Measurements from ENCODE around the gene NELFB.
A peak's percentile ranks its signal among the peaks of the same experiment; 100 is the strongest.

The NELFB gene

GRCh38 chr9:137294681-137295237 lies 39.6 kb downstream of the NELFB start:
- H3K9me3 ChIP-seq (replicated peaks; ENCODE audit: low read length) = no peaks in the 10 kb centered on the region
- peaks cover 56% of the 10 kb centered on the region for H3K27me3 ChIP-seq (ENCODE audit: control insufficient read depth, insufficient read depth, low read length)
- no peak overlapping the region for H3K9ac ChIP-seq (ENCODE audit: low read depth, low read length)
- H3K36me3 ChIP-seq (ENCODE audit: insufficient read depth, low read length) = no peaks in the 10 kb centered on the region
- H3K4me2 ChIP-seq (ENCODE audit: low read length) = peak overlapping the region; percentile 67
- H3K4me1 ChIP-seq (ENCODE audit: control insufficient read depth, insufficient read depth, low read length) = peaks cover 4% of the 10 kb centered on the region
- H3K4me3 ChIP-seq (ENCODE audit: low read length) = peak overlapping the region; percentile 28

GRCh38 chr9:137295238-137295811 lies 40.2 kb downstream of the NELFB start:
- Histone ChIP-seq H3K27me3 (ENCODE audit: control insufficient read depth, insufficient read depth, low read length) (peaks cover 62% of the 10 kb centered on the region), H3K4me3 (ENCODE audit: low read length) (peak overlapping the region; percentile 42)

GRCh38 chr9:137295849-137296669 lies 40.9 kb downstream of the NELFB start:
- Histone ChIP-seq H3K36me3 (ENCODE audit: insufficient read depth, low read length) (no peaks in the 10 kb centered on the region), H3K27me3 (ENCODE audit: control insufficient read depth, insufficient read depth, low read length) (peaks cover 68% of the 10 kb centered on the region), H3K4me1 (ENCODE audit: control insufficient read depth, insufficient read depth, low read length) (peaks cover 9% of the 10 kb centered on the region), H3K4me3 (ENCODE audit: low read length) (no peak overlapping the region), H3K9ac (ENCODE audit: low read depth, low read length) (no peak overlapping the region), H3K4me2 (ENCODE audit: low read length) (peak overlapping the region; percentile 67), H3K9me3 (replicated peaks; ENCODE audit: low read length) (no peaks in the 10 kb centered on the region)

More at GRCh38 chr9:137295238-137295811, 40.2 kb downstream of the NELFB start:
- H3K36me3 ChIP-seq (ENCODE audit: insufficient read depth, low read length) = no peaks in the 10 kb centered on the region
- H3K9me3 ChIP-seq (replicated peaks; ENCODE audit: low read length) = no peaks in the 10 kb centered on the region
- peak overlapping the region; percentile 67 for H3K4me2 ChIP-seq (ENCODE audit: low read length)
- H3K4me1 ChIP-seq (ENCODE audit: control insufficient read depth, insufficient read depth, low read length) = peaks cover 4% of the 10 kb centered on the region
- no peak overlapping the region for H3K9ac ChIP-seq (ENCODE audit: low read depth, low read length)

- Histone ChIP-seq H3K9ac (ENCODE audit: low read depth, low read length) (no peak overlapping the region), H3K27me3 (ENCODE audit: control insufficient read depth, insufficient read depth, low read length) (peaks cover 72% of the 10 kb centered on the region)
These were observed 41.8 kb downstream of the NELFB start for GRCh38 chr9:137296670-137297664.

GRCh38 chr9:137297966-137298365 lies 42.8 kb downstream of the NELFB start:
- no peak overlapping the region for H3K4me3 ChIP-seq (ENCODE audit: low read length)
- H3K9ac ChIP-seq (ENCODE audit: low read depth, low read length) = no peak overlapping the region
- no peaks in the 10 kb centered on the region for H3K9me3 ChIP-seq (replicated peaks; ENCODE audit: low read length)
- H3K27me3 ChIP-seq (ENCODE audit: control insufficient read depth, insufficient read depth, low read length) = peaks cover 70% of the 10 kb centered on the region
- peaks cover 15% of the 10 kb centered on the region for H3K4me1 ChIP-seq (ENCODE audit: control insufficient read depth, insufficient read depth, low read length)
- H3K4me2 ChIP-seq (ENCODE audit: low read length) = no peak overlapping the region
- no peaks in the 10 kb centered on the region for H3K36me3 ChIP-seq (ENCODE audit: insufficient read depth, low read length)

More at GRCh38 chr9:137296670-137297664, 41.8 kb downstream of the NELFB start:
- no peak overlapping the region for H3K4me3 ChIP-seq (ENCODE audit: low read length)
- H3K9me3 ChIP-seq (replicated peaks; ENCODE audit: low read length) = no peaks in the 10 kb centered on the region
- H3K4me1 ChIP-seq (ENCODE audit: control insufficient read depth, insufficient read depth, low read length) = peaks cover 15% of the 10 kb centered on the region
- H3K4me2 ChIP-seq (ENCODE audit: low read length) = no peak overlapping the region
- no peaks in the 10 kb centered on the region for H3K36me3 ChIP-seq (ENCODE audit: insufficient read depth, low read length)

- Histone ChIP-seq H3K27me3 (ENCODE audit: control insufficient read depth, insufficient read depth, low read length) (peaks cover 65% of the 10 kb centered on the region), H3K4me3 (ENCODE audit: low read length) (no peak overlapping the region), H3K36me3 (ENCODE audit: insufficient read depth, low read length) (no peaks in the 10 kb centered on the region), H3K4me2 (ENCODE audit: low read length) (no peak overlapping the region), H3K9ac (ENCODE audit: low read depth, low read length) (no peak overlapping the region), H3K9me3 (replicated peaks; ENCODE audit: low read length) (no peaks in the 10 kb centered on the region), H3K4me1 (ENCODE audit: control insufficient read depth, insufficient read depth, low read length) (peaks cover 15% of the 10 kb centered on the region)
These were observed 43.5 kb downstream of the NELFB start for GRCh38 chr9:137298401-137299202.

- Histone ChIP-seq H3K4me2 (ENCODE audit: low read length) (no peak overlapping the region), H3K4me3 (ENCODE audit: low read length) (no peak overlapping the region), H3K4me1 (ENCODE audit: control insufficient read depth, insufficient read depth, low read length) (peaks cover 15% of the 10 kb centered on the region), H3K36me3 (ENCODE audit: insufficient read depth, low read length) (no peaks in the 10 kb centered on the region), H3K9me3 (replicated peaks; ENCODE audit: low read length) (no peaks in the 10 kb centered on the region), H3K9ac (ENCODE audit: low read depth, low read length) (no peak overlapping the region), H3K27me3 (ENCODE audit: control insufficient read depth, insufficient read depth, low read length) (peaks cover 59% of the 10 kb centered on the region)
These were observed 44.1 kb downstream of the NELFB start for GRCh38 chr9:137299203-137299565.

GRCh38 chr9:137299938-137300337 lies 44.8 kb downstream of the NELFB start:
- H3K4me1 ChIP-seq (ENCODE audit: control insufficient read depth, insufficient read depth, low read length) = peaks cover 19% of the 10 kb centered on the region
- H3K9ac ChIP-seq (ENCODE audit: low read depth, low read length) = no peak overlapping the region
- no peaks in the 10 kb centered on the region for H3K36me3 ChIP-seq (ENCODE audit: insufficient read depth, low read length)
- no peaks in the 10 kb centered on the region for H3K9me3 ChIP-seq (replicated peaks; ENCODE audit: low read length)
- no peak overlapping the region for H3K4me3 ChIP-seq (ENCODE audit: low read length)
- H3K4me2 ChIP-seq (ENCODE audit: low read length) = no peak overlapping the region
- peaks cover 53% of the 10 kb centered on the region for H3K27me3 ChIP-seq (ENCODE audit: control insufficient read depth, insufficient read depth, low read length)

GRCh38 chr9:137300567-137301080 lies 45.5 kb downstream of the NELFB start:
- no peaks in the 10 kb centered on the region for H3K36me3 ChIP-seq (ENCODE audit: insufficient read depth, low read length)
- H3K4me2 ChIP-seq (ENCODE audit: low read length) = peak overlapping the region; percentile 82
- peak overlapping the region; percentile 60 for H3K4me3 ChIP-seq (ENCODE audit: low read length)
- no peak overlapping the region for H3K9ac ChIP-seq (ENCODE audit: low read depth, low read length)
- peaks cover 25% of the 10 kb centered on the region for H3K4me1 ChIP-seq (ENCODE audit: control insufficient read depth, insufficient read depth, low read length)
- H3K9me3 ChIP-seq (replicated peaks; ENCODE audit: low read length) = no peaks in the 10 kb centered on the region
- H3K27me3 ChIP-seq (ENCODE audit: control insufficient read depth, insufficient read depth, low read length) = peaks cover 51% of the 10 kb centered on the region
